HG03135 (cell line): ENCODE results near the gene YIF1A.
"Not testable (repeated sequence)": the region's sequence is repeated elsewhere in the genome, so short reads cannot be mapped to it uniquely, and the experiment has no call there.

Experiments used
- ATAC-seq: cut with Tn5 transposase; IDR thresholded peaks from one replicate; pipeline ENCODE4 v1.9.1; 2021; ENCODE audit warnings: mild to moderate bottlenecking, moderate library complexity; ENCODE audit not compliant: unreplicated experiment

Gene YIF1A

GRCh38 chr11:66272596-66272995, 16.3 kb downstream of the YIF1A start:
- no peak for ATAC-seq

DNA sequence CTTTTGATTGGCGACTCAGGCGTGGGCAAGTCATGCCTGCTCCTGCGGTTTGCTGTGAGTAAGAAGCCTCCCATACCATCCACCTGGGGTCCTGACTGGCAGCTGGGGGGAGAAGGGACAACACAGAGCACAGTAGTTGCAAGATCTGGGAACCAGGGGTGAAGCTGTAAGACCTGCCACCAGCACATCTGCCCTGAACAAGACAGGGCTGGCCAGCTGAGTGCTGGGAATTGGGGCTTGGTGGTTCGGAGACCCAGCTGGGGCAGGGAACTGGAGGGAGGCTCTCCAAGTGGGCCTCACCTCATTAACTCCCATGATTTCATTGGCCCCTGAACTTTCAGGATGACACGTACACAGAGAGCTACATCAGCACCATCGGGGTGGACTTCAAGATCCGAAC, 17.1 kb downstream of the YIF1A start:
- ATAC-seq, result no peak

GRCh38 chr11:66268952-66269905, 19.7 kb downstream of the YIF1A start:
- no peak for ATAC-seq

DNA sequence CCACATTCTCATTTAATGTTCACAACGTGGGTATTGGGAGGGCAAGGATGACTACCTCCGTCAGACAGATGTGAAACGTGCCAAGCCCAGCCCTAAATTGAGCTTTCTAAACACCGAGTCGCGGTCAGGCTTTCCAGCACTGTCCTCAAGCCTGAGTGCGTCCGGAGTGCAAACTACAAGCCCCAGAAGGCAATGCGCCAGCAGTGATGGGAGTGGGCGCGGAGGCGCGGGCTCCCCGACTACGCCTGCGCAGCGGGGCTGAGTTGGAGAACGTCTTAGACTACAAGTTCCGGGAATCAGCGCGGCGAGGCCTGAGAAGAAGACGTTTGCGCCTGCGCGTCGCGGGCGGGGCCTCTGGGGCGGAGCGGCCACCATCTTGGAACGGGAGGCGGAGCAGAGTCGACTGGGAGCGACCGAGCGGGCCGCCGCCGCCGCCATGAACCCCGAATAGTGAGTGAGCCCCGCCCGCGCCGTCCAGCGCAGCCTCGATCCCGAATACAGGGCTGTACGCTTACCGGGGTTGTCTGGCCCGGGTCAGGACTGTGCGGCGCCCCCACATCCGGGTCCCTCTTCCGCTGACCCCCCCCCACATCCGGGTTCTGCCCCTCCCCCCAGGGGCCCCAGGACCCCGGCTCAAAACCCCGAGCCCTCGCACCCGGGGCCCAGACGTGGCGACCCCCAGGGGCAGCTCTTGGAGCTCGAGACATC, 20.5 kb downstream of the YIF1A start, which contains the start of gene RAB1B:
RAB1B (plus strand) TSS at position 396 of the 708 bp plus-strand sequence; CDS start at position 437, 41 bp downstream.
- peak; percentile 75 for ATAC-seq

DNA sequence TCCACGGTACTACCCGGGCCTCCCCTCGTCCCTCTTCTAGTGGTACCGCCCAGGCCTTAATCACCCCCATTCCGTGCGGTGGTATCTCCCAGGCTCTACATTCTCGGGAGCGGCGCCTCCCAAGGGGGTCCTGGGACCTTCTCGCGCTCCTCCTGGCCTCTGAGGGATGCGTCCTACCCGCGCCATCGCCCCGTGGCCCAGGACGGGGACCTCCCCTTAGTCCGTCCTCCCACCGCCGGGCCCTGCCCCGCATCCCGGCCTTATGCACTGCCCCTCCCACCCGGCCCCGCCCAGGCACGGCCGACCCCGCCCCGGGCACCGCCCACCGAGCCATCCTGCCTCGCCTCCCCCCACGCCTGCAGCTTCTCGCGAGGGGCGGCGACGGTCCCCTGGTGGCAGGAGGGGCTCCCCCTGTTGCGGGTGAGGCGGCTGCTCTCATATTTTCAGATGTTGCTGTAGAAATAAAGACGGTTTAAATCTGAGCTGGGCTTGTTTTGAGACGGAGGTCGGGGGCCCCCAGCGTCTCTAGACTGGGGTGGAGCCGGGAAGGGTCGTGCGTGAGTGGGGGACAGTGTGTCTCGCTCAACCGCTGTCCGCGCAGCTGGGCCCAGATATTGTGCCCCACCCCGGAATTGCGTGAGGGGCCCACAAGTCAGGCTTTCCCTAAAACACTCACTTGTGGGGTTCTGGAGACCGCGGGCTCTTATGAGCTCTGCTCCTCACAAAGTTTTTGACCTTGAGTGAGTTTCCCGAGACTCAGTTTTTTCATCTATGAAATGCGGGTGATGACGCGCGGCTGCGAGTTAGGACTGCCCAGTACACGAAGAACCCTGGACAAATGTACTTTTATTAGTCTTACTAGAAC, 21.3 kb downstream of the YIF1A start:
- peak; percentile 37 for ATAC-seq

DNA sequence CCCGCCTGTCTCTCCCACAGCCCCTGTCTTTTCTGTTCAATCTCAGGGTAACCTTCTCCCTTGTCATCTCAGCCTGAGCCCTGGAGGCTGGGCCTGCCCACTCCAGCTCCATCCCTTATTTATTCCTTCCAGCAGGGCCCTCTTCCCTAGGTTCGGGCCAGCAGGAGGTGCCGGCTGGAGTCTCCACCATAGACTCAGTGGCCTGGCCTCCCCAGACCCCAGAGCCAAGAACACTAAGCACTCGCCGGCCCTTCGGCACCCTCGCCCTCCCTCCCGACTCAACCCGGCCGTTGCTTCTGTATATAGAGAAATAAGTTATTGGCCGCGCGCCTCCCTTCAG, 21.9 kb downstream of the YIF1A start:
- ATAC-seq, result no peak

- ATAC-seq, result no peak
Observed at GRCh38 chr11:66266378-66267038, 22.4 kb downstream of the YIF1A start.

GRCh38 chr11:66265531-66266377, 23.2 kb downstream of the YIF1A start:
- no peak for ATAC-seq

- no peak for ATAC-seq
Observed at GRCh38 chr11:66264914-66265313, 24.0 kb downstream of the YIF1A start.

DNA sequence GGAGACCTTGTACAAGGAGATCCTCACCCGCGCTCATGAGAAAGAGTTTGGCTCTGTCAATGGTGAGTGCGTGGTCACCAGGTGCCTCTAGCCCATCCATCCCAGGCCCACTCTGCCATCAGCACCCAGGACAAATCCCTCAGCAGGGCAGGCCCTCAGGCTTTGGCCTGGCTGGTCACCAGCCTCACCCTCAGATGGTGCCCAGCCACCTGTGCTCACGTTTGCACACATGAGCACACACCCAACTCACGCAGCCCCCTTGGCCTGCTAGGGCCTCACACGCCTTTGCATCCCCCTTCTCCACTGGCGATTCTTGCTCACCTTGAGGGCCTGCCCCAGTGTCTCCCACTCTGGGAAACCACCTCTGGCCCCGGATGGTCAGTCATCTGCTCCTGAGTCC, 24.6 kb downstream of the YIF1A start:
- no peak for ATAC-seq

GRCh38 chr11:66263785-66264184, 25.2 kb downstream of the YIF1A start:
- ATAC-seq, result no peak

DNA sequence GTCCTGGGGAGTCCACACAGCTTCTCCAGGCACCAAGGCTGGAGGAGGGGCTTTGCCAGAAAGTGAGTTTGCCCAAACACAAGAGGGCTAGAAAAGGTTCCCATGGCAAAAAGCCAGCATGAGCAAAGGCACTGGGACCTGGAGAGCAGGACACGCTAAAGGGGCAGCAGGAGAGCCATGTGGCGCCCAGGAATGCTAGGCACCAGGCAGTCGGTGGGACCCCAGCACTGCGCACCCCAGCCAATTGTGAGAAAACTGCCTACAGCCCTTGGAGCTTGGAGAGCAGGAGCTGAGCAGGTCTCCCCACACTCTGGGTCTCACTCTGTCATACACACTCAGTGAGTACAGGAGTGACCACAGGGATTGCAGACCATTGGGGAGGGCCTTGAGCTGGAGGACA, 25.7 kb downstream of the YIF1A start:
- no peak for ATAC-seq

DNA sequence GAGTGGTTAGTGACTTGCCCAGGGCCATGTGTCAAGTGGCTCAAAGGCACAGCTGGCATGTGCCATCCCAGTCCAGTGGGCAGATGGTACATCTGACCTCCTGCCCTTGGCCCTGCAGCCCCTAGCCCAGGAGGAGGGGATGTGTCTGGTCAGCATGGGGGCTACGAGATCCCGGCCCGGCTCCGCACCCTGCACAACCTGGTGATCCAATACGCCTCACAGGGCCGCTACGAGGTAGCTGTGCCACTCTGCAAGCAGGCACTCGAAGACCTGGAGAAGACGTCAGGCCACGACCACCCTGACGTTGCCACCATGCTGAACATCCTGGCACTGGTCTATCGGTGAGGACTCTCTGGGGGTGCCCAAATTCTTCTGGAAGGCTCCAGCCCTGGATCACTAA, 26.2 kb downstream of the YIF1A start:
- ATAC-seq, result no peak

- no peak for ATAC-seq
Observed at GRCh38 chr11:66262191-66262590, 26.8 kb downstream of the YIF1A start.

DNA sequence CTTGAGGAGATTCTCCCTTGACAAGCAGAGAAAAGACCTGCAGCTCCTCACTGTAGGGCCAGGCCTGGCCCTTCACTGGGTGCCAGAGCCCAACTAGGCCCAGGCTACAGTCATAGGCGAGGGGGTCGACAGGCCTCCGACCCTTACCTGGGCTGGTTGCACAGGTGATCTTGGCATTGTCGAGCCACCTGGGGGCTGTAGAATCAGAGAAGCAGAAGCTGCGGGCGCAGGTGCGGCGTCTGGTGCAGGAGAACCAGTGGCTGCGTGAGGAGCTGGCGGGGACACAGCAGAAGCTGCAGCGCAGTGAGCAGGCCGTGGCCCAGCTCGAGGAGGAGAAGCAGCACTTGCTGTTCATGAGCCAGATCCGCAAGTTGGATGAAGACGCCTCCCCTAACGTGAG, 27.4 kb downstream of the YIF1A start:
- ATAC-seq, result no peak

GRCh38 chr11:66259956-66260355, 29.0 kb downstream of the YIF1A start:
- ATAC-seq, result no peak

- ATAC-seq, result no peak
Observed at GRCh38 chr11:66259225-66259624, 29.7 kb downstream of the YIF1A start.

GRCh38 chr11:66258473-66258893, 30.5 kb downstream of the YIF1A start:
- no peak for ATAC-seq

- not testable (repeated sequence) for ATAC-seq
Observed at GRCh38 chr11:66253081-66253480, 35.9 kb downstream of the YIF1A start.

GRCh38 chr11:66251809-66252208, 37.1 kb downstream of the YIF1A start:
- no peak for ATAC-seq
